IMR-90 (cell line): ENCODE results near the gene RNU1-3. TPM values are rescaled to one million over a fixed set of nuclear protein-coding genes. Genes with fewer than 3 reads are reported as not detected.
"Not testable (repeated sequence)": the region's sequence is repeated elsewhere in the genome, so short reads cannot be mapped to it uniquely, and the experiment has no call there.

ENCODE experiments used
- ATAC-seq: fragments of 200-7000 bp; cut with Tn5 transposase; 2 replicates; pipeline ENCODE4 v1.9.1; 2020; ENCODE audit warnings: low read depth, mild to moderate bottlenecking, moderate library complexity
- BruUV-seq: library from RNA; stranded (reverse); fragments of 400-500 nt; replicated peaks from 2 replicates; lab custom pipeline; 2021; lab: Mats Ljungman, UMichigan
- CTCF ChIA-PET: fragments of 300-600 bp; formaldehyde crosslinking; extraction: SDS; loops from one replicate; lab custom pipeline; 2021; ENCODE audit warnings: antibody characterized with exemption; lab: Yijun Ruan, JAX
- POLR2A ChIA-PET: fragments of 300-600 bp; sonication (Branson Sonifier 250); formaldehyde crosslinking; loops from one replicate; lab custom pipeline; 2022; ENCODE audit warnings: antibody characterized with exemption; ENCODE audit not compliant: unreplicated experiment; lab: Charles Lee
- DNase-seq: peaks from one replicate; pipeline ENCODE4 v3.0.0; 2013
- H2AFZ ChIP-seq: replicated peaks from 2 replicates; pipeline ENCODE3; 2013; ENCODE audit warnings: low read length, mild to moderate bottlenecking; ENCODE audit not compliant: poor library complexity
- H2AK5ac ChIP-seq: 2 replicates; pipeline ENCODE4 v1.6.1; 2013; ENCODE audit warnings: low read depth, low read length, inconsistent platforms
- H2AK9ac ChIP-seq: replicated peaks from 2 replicates; pipeline ENCODE3; 2013; ENCODE audit warnings: mild to moderate bottlenecking, low read depth, low read length, moderate library complexity; ENCODE audit not compliant: poor library complexity
- H2BK120ac ChIP-seq: 2 replicates; pipeline ENCODE4 v1.6.1; 2013; ENCODE audit warnings: low read depth, low read length, inconsistent platforms
- H2BK15ac ChIP-seq: 3 replicates; pipeline ENCODE4 v1.6.1; 2013; ENCODE audit warnings: low read depth, low read length, inconsistent platforms
- H2BK20ac ChIP-seq: 2 replicates; pipeline ENCODE4 v1.6.1; 2013; ENCODE audit warnings: low read depth, mild to moderate bottlenecking, inconsistent platforms, low read length, moderate library complexity
- H2BK5ac ChIP-seq: 2 replicates; pipeline ENCODE4 v1.6.1; 2013; ENCODE audit warnings: mild to moderate bottlenecking, low read depth, low read length, inconsistent platforms; ENCODE audit not compliant: poor library complexity, severe bottlenecking
- H3K14ac ChIP-seq: replicated peaks from 2 replicates; pipeline ENCODE4 v1.6.1; 2013; ENCODE audit warnings: low read depth, low read length, inconsistent platforms
- H3K18ac ChIP-seq: 2 replicates; pipeline ENCODE4 v1.6.1; 2013; ENCODE audit warnings: low read depth, low read length, control low read depth
- H3K23ac ChIP-seq: 2 replicates; pipeline ENCODE4 v1.6.1; 2013; ENCODE audit warnings: low read depth, low read length, inconsistent platforms
- H3K27ac ChIP-seq: 2 replicates; pipeline ENCODE4 v1.5.1; 2013; ENCODE audit warnings: mild to moderate bottlenecking, control low read depth, low read length; ENCODE audit not compliant: insufficient read depth
- H3K27me3 ChIP-seq: 2 replicates; pipeline ENCODE4 v1.6.1; 2013; ENCODE audit warnings: low read length; ENCODE audit not compliant: control insufficient read depth, insufficient read depth
- H3K36me3 ChIP-seq: 2 replicates; pipeline ENCODE4 v1.6.1; 2013; ENCODE audit warnings: low read length, mixed read lengths; ENCODE audit not compliant: control insufficient read depth, insufficient read depth
- H3K4ac ChIP-seq: 2 replicates; pipeline ENCODE4 v1.6.1; 2013; ENCODE audit warnings: low read depth, low read length, inconsistent platforms
- H3K4me1 ChIP-seq: 2 replicates; pipeline ENCODE4 v1.6.1; 2013; ENCODE audit warnings: low read length, mixed read lengths; ENCODE audit not compliant: control insufficient read depth, insufficient read depth
- H3K4me2 ChIP-seq: 2 replicates; pipeline ENCODE4 v1.6.1; 2013; ENCODE audit warnings: low read depth, mild to moderate bottlenecking, control low read depth, low read length, moderate library complexity
- H3K4me3 ChIP-seq: 2 replicates; pipeline ENCODE4 v1.5.1; 2013; ENCODE audit warnings: low read depth, mild to moderate bottlenecking, control low read depth, low read length, moderate library complexity; ENCODE audit not compliant: insufficient read depth
- H3K56ac ChIP-seq: 2 replicates; pipeline ENCODE4 v1.6.1; 2013; ENCODE audit warnings: low read length, inconsistent platforms; ENCODE audit not compliant: insufficient read depth; ENCODE audit errors: extremely low read depth
- H3K79me1 ChIP-seq, 2 experiments: 2 replicates each; pipeline ENCODE4 v1.6.1; 2013; ENCODE audit warnings: low read length in 2 of 2, inconsistent platforms in 1 of 2, low read depth in 1 of 2
- H3K9ac ChIP-seq: 2 replicates; pipeline ENCODE4 v1.6.1; 2013; ENCODE audit warnings: low read depth, low read length, control low read depth
- H3K9me1 ChIP-seq: 2 replicates; pipeline ENCODE4 v1.6.1; 2013; ENCODE audit warnings: low read length, inconsistent platforms; ENCODE audit not compliant: insufficient read depth
- H3K9me3 ChIP-seq: 2 replicates; pipeline ENCODE4 v1.6.1; 2013; ENCODE audit warnings: low read length; ENCODE audit not compliant: control insufficient read depth, insufficient read depth
- H4K20me1 ChIP-seq: 2 replicates; pipeline ENCODE4 v1.6.1; 2013; ENCODE audit warnings: low read length, inconsistent platforms; ENCODE audit not compliant: insufficient read depth
- H4K5ac ChIP-seq: 2 replicates; pipeline ENCODE4 v1.6.1; 2013; ENCODE audit warnings: mild to moderate bottlenecking, low read depth, low read length, control low read depth
- H4K8ac ChIP-seq, 2 experiments: 2 replicates each; pipeline ENCODE4 v1.6.1; 2013; ENCODE audit warnings: low read depth in 2 of 2, low read length in 2 of 2, control low read depth in 1 of 2, inconsistent platforms in 1 of 2
- H4K91ac ChIP-seq: 2 replicates; pipeline ENCODE4 v1.6.1; 2013; ENCODE audit warnings: low read depth, low read length, inconsistent platforms; ENCODE audit not compliant: insufficient read depth
- WGBS, 2 experiments: methylation state at CpG; one replicate each; pipeline versions ENCODE4 v1.1.5 to v1.1.7; 2013; ENCODE audit warnings: missing lambda C conversion rate in 2 of 2; ENCODE audit not compliant: insufficient read length in 1 of 2; ENCODE audit errors: extremely low coverage in 2 of 2; 5-methylcytosine and 5-hydroxymethylcytosine counted together
- dilution Hi-C: fragments of 300-500 bp; cut with HindIII; formaldehyde crosslinking; loops from one replicate; pipeline ENCODE4 v1.14.3; 2018; ENCODE audit warnings: low sequenced_read_pairs; ENCODE audit not compliant: unreplicated experiment
- in situ Hi-C: fragments of 300-500 bp; cut with MboI; formaldehyde crosslinking; loops from 3 replicates; pipeline ENCODE4 v1.14.3; 2019; ENCODE audit warnings: low sequenced_read_pairs, inconsistent platforms, mixed read lengths
- intact Hi-C: fragments of 100-400 bp; cut with micrococcal nuclease; formaldehyde crosslinking; loops from 2 replicates; pipeline ENCODE4 v1.10.0; 2022
- polyA plus RNA-seq, 3 experiments: library from polyadenylated mRNA; depleted of rRNA; stranded (reverse); fragments of >200 nt; gene quantifications; 2 replicates each; pipeline ENCODE4 v1.2.3, GENCODE V29; 2012; ENCODE audit warnings: low replicate concordance in 1 of 3
- total RNA-seq: library from RNA; depleted of rRNA; stranded (reverse); fragments of >200 nt; gene quantifications from 2 replicates; pipeline ENCODE4 v1.2.3, GENCODE V29; 2012

RNU1-3 gene
- total and polyA plus RNA-seq, 2 of the 4 experiments (the other 2 are of a cell fraction), result under 0.01 TPM; not detected in 1

GRCh38 chr1:16712131-16712530 lies 45.4 kb upstream of the RNU1-3 start:
- H2BK120ac ChIP-seq, H2BK15ac ChIP-seq, H3K79me1 ChIP-seq, BruUV-seq, H3K4me3 ChIP-seq, H3K56ac ChIP-seq, H3K4me1 ChIP-seq, H2AFZ ChIP-seq, H3K27ac ChIP-seq, H4K5ac ChIP-seq, H4K91ac ChIP-seq, H3K9me3 ChIP-seq, POLR2A ChIA-PET, DNase-seq, H3K14ac ChIP-seq, in situ Hi-C loops, H3K23ac ChIP-seq, H2BK5ac ChIP-seq, H3K9ac ChIP-seq, H2BK20ac ChIP-seq, H3K4me2 ChIP-seq, dilution Hi-C loops, intact Hi-C loops, H2AK5ac ChIP-seq, H3K36me3 ChIP-seq, CTCF ChIA-PET, ATAC-seq, H3K4ac ChIP-seq, H2AK9ac ChIP-seq, H4K20me1 ChIP-seq, H3K9me1 ChIP-seq, H4K8ac ChIP-seq, H3K18ac ChIP-seq: not testable (repeated sequence)
- WGBS, 2 experiments, result 0% methylated on average over 1 of the region's 5 CpGs; no CpG with 5 or more reads in 1 of the 2 experiments
- peaks cover 14% of the 10 kb centered on the region for H3K27me3 ChIP-seq

- H3K27ac ChIP-seq, H3K4ac ChIP-seq, H3K9me3 ChIP-seq, H3K27me3 ChIP-seq, H3K56ac ChIP-seq, H3K23ac ChIP-seq, H4K8ac ChIP-seq, H3K79me1 ChIP-seq, H2AK5ac ChIP-seq, DNase-seq, H4K20me1 ChIP-seq, H2BK5ac ChIP-seq, H2BK15ac ChIP-seq, H2AK9ac ChIP-seq, H3K9me1 ChIP-seq, H4K91ac ChIP-seq, H3K14ac ChIP-seq, H3K4me1 ChIP-seq, H2AFZ ChIP-seq, BruUV-seq, H4K5ac ChIP-seq, intact Hi-C loops, H3K9ac ChIP-seq, H3K18ac ChIP-seq, POLR2A ChIA-PET, in situ Hi-C loops, H2BK120ac ChIP-seq, H3K4me2 ChIP-seq, H2BK20ac ChIP-seq, dilution Hi-C loops, ATAC-seq, H3K36me3 ChIP-seq, CTCF ChIA-PET, H3K4me3 ChIP-seq: not testable (repeated sequence)
- WGBS, 2 experiments, result 80% methylated on average over 3 of the region's 13 CpGs; no CpG with 5 or more reads in 1 of the 2 experiments
Measured at GRCh38 chr1:16710618-16711017, 43.9 kb upstream of the RNU1-3 start.
